ENCODE data around the gene SCAP. TPM values are rescaled to one million over a fixed set of nuclear protein-coding genes. Genes with fewer than 3 reads are reported as not detected.

SCAP gene
- total RNA-seq, 1 donor from 2014 or later, result 84.3 TPM

DNA sequence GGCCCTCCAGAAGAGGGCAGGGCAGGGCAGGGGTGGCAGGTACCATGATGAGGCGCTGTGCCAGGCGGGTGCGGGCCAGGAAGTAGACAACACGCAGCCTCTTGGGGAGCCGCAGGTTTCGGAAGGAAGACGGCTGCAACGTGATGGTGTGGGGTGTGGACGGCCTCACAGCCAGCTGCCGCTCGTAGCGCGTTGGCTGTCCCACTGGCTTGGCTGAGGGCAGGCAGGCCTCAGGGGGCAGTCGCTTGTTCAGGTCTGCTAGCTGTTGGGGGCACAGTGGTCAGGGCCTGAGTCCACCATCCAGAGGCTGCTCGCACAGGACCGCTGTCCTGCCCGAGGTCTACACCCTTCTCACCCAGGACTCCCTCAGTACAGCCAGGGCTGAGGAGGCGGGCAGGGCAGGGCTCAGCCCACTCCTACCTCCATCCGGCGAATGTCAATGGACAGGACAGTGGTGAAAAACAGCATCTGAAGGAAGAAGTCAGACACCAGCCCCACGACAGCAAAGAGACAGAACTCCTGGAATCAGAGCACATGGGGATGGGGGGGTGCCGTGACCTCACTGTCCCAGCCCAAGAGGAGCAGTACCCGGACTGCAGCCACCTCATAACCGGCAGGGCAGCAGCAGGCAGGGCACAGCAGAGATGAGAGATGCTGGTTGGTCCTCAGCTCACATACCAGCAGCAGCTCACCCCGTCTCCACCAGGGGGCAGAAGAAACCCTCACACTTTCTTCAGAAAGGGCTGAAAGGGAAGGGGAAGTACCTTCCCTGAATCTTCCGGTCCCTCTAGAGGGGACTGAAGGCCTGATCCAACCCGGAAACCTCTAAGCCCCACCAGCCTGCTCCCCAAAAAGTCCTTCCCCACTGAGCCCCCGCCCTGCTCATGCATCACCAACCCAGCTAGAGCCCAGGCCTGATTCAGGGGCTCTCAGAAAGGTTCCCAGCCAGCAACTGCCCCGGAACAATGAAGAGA lies 54.9 kb downstream of the SCAP start:
- Mint-ChIP-seq H3K4me1 (peaks cover 16% of the 10 kb centered on the region), H3K4me3 (peak overlapping the region; percentile 75), H3K27me3 (no peaks in the 10 kb centered on the region), H3K27ac (peak overlapping the region; percentile 98), H3K36me3 (ENCODE audit: low read depth) (peaks cover 60% of the 10 kb centered on the region), H3K9me3 (no peaks in the 10 kb centered on the region)
- DNase-seq, result peak; percentile 75
- peak; percentile 98 for ATAC-seq (ENCODE audit: low read depth)
- ChIA-PET CTCF (interaction anchor here (0.7 to 2.3 kb wide), 13 partner anchors 15 to 257 kb away, joined by 3 to 24 read pairs (median 6); partner anchors contain the start of genes ELP6, PTPN23 and SCAP), POLR2A (interaction anchor here (0.6 to 2.2 kb wide), 4 partner anchors 40 to 93 kb away, joined by 4 to 11 read pairs (median 7); partner anchors contain the start of genes PTPN23 and SCAP)
- intact Hi-C loops (cut with micrococcal nuclease), result loop anchor here (1.0 kb wide), 4 partner anchors 40 to 369 kb away; partner anchors contain the start of gene ELP6
- TF ChIP-seq, protein P1, sequence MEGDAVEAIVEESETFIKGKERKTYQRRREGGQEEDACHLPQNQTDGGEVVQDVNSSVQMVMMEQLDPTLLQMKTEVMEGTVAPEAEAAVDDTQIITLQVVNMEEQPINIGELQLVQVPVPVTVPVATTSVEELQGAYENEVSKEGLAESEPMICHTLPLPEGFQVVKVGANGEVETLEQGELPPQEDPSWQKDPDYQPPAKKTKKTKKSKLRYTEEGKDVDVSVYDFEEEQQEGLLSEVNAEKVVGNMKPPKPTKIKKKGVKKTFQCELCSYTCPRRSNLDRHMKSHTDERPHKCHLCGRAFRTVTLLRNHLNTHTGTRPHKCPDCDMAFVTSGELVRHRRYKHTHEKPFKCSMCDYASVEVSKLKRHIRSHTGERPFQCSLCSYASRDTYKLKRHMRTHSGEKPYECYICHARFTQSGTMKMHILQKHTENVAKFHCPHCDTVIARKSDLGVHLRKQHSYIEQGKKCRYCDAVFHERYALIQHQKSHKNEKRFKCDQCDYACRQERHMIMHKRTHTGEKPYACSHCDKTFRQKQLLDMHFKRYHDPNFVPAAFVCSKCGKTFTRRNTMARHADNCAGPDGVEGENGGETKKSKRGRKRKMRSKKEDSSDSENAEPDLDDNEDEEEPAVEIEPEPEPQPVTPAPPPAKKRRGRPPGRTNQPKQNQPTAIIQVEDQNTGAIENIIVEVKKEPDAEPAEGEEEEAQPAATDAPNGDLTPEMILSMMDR (IDR thresholded peaks at IDR 0.05), result no peak

GRCh38 chr3:47420044-47420430 lies 55.7 kb downstream of the SCAP start:
- Mint-ChIP-seq H3K4me3 (no peak overlapping the region), H3K27ac (no peak overlapping the region), H3K27me3 (no peaks in the 10 kb centered on the region), H3K9me3 (no peaks in the 10 kb centered on the region), H3K4me1 (peaks cover 23% of the 10 kb centered on the region), H3K36me3 (ENCODE audit: low read depth) (peaks cover 61% of the 10 kb centered on the region)
- ChIA-PET POLR2A (no interaction called here), CTCF (interaction anchor here (0.9 to 2.3 kb wide), 2 partner anchors 55 to 94 kb away, joined by 3 to 8 read pairs; partner anchors contain the start of genes ELP6 and SCAP)
- ATAC-seq (ENCODE audit: low read depth) (no peak), DNase-seq (no peak)
- intact Hi-C loops (cut with micrococcal nuclease), result no loop called here
- TF ChIP-seq, protein P1 (IDR thresholded peaks at IDR 0.05), result no peak

DNA sequence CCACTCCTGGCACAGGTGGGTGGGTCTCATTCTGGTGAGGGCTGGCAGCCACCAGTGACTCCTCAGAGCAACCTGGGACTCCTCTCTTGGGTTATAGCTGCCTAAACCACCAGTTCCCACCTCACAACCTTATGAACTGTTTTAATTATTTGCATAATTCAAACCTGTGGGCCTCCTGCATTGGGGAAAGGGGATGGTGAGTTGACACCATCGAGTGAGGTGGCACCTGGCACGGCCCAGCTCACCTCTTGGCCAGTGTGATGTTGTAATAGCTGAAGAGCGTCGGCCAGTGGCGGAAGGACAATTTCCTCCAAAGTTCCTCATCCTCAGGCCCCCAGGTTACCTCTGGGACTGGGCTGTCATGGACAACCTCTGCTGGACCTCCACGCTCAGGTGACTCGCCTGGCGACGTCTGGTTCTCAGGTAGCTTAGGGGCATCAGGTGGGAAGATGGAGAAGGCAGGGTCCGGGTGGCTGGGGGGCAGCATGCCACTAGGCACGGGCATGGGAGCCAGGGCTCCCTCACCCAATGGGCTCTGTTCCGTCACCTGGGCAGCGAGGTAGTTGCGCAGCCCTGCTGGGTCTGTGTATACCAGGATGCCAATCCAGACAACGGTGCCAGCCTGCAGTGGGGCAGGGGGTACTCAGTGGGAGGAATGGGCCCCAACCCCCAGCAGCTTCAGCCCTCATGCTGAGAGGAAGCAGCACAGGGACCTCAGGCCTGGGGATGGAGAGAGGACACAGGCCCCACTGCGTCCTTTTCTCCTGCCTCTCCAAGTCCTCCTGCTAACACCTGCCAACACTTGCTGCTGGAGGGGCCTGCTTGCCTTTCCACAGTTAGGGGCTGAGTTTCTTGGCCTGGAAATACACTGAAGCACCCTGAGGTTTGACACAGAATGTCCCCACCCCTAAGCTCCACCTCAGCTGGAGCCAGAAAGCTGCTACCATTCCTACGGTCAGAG lies 56.4 kb downstream of the SCAP start:
- POLR2A ChIA-PET, result no interaction called here
- no peak overlapping the region for H3K27ac Mint-ChIP-seq

GRCh38 chr3:47418167-47419082 lies 57.3 kb downstream of the SCAP start:
- POLR2A ChIA-PET, result no interaction called here
- no peak overlapping the region for H3K27ac Mint-ChIP-seq
- H3K27me3 Mint-ChIP-seq, result no peaks in the 10 kb centered on the region
- TF ChIP-seq, protein P1 (IDR thresholded peaks at IDR 0.05), result no peak
- intact Hi-C loops (cut with micrococcal nuclease), result no loop called here
- H3K4me3 Mint-ChIP-seq, result no peak overlapping the region
- DNase-seq (no peak), ATAC-seq (ENCODE audit: low read depth) (no peak)
- no peaks in the 10 kb centered on the region for H3K9me3 Mint-ChIP-seq
- H3K4me1 Mint-ChIP-seq, result peaks cover 36% of the 10 kb centered on the region
- H3K36me3 Mint-ChIP-seq (ENCODE audit: low read depth), result peaks cover 64% of the 10 kb centered on the region
- CTCF ChIA-PET, result no interaction called here

More for the DNA sequence above, 56.4 kb downstream of the SCAP start:
- DNase-seq (no peak), ATAC-seq (ENCODE audit: low read depth) (no peak)
- peaks cover 62% of the 10 kb centered on the region for H3K36me3 Mint-ChIP-seq (ENCODE audit: low read depth)
- TF ChIP-seq, protein P1 (IDR thresholded peaks at IDR 0.05), result no peak
- H3K9me3 Mint-ChIP-seq, result no peaks in the 10 kb centered on the region
- intact Hi-C loops (cut with micrococcal nuclease), result no loop called here
- H3K4me1 Mint-ChIP-seq, result peaks cover 29% of the 10 kb centered on the region
- no peak overlapping the region for H3K4me3 Mint-ChIP-seq
- CTCF ChIA-PET, result interaction anchor here (0.9 kb wide), 1 partner anchor 56 kb away, joined by 3 read pairs; the partner anchor contains the start of gene SCAP
- H3K27me3 Mint-ChIP-seq, result no peaks in the 10 kb centered on the region
